Stimulated activated naive B cell treated with anti-CD40 and anti-IgM and Interleukin-4, amounts not matched to agents 10 μg/mL and 1 μg/mL and 100 μg/mL, for 72 hours (primary cell): ENCODE measurements around the gene REEP3.
"Not testable (repeated sequence)": the region's sequence is repeated elsewhere in the genome, so short reads cannot be mapped to it uniquely, and the experiment has no call there.

Source experiments
- ATAC-seq, 2 donors: fragments of 150-1000 bp; cut with Tn5 transposase; replicated peaks; 2 replicates each; pipeline ENCODE4 v1.10.0; 2021; ENCODE audit warnings: moderate library complexity in 1 of 2
- DNase-seq: peaks from one replicate; pipeline ENCODE4 v3.0.0; 2021
- H3K27ac Mint-ChIP-seq: one replicate; pipeline ENCODE4 v1.8.0; 2022; ENCODE audit warnings: mild to moderate bottlenecking, mixed read lengths
- H3K27me3 Mint-ChIP-seq, 2 donors: one replicate each; pipeline ENCODE4 v1.8.0; 2022; ENCODE audit warnings: mixed read lengths in 2 of 2
- H3K36me3 Mint-ChIP-seq, 2 donors: one replicate each; pipeline ENCODE4 v1.8.0; 2022; ENCODE audit warnings: mixed read lengths in 2 of 2, mild to moderate bottlenecking in 1 of 2
- H3K4me1 Mint-ChIP-seq, 2 donors: one replicate each; pipeline ENCODE4 v1.8.0; 2022; ENCODE audit warnings: mixed read lengths in 2 of 2, mild to moderate bottlenecking in 1 of 2
- H3K4me3 Mint-ChIP-seq, 2 donors: one replicate each; pipeline ENCODE4 v1.8.0; 2022; ENCODE audit warnings: mild to moderate bottlenecking in 2 of 2, mixed read lengths in 2 of 2, moderate library complexity in 1 of 2
- H3K9me3 Mint-ChIP-seq, 2 donors: one replicate each; pipeline ENCODE4 v1.8.0; 2022; ENCODE audit warnings: mixed read lengths in 2 of 2, mild to moderate bottlenecking in 1 of 2

REEP3 gene

GRCh38 chr10:63548860-63549259 is 27.7 kb downstream of the REEP3 start:
- peaks cover 13 to 14% of the 10 kb centered on the region in 2 donors for H3K36me3 Mint-ChIP-seq
- no peak for ATAC-seq
- no peak for DNase-seq
- no peaks in the 10 kb centered on the region for H3K9me3 Mint-ChIP-seq
- no peak overlapping the region for H3K27ac Mint-ChIP-seq
- peaks cover 9 to 20% of the 10 kb centered on the region in 2 donors for H3K4me1 Mint-ChIP-seq
- H3K4me3 Mint-ChIP-seq = no peak overlapping the region
- H3K27me3 Mint-ChIP-seq = no peaks in the 10 kb centered on the region

GRCh38 chr10:63549810-63550209 is 28.6 kb downstream of the REEP3 start:
- H3K9me3 Mint-ChIP-seq = no peaks in the 10 kb centered on the region
- peaks cover 13 to 14% of the 10 kb centered on the region in 2 donors for H3K36me3 Mint-ChIP-seq
- H3K4me1 Mint-ChIP-seq = peaks cover 14 to 28% of the 10 kb centered on the region in 2 donors
- no peak for ATAC-seq
- H3K27ac Mint-ChIP-seq = no peak overlapping the region
- DNase-seq = no peak
- H3K27me3 Mint-ChIP-seq = no peaks in the 10 kb centered on the region
- H3K4me3 Mint-ChIP-seq = no peak overlapping the region

- ATAC-seq (no peak), DNase-seq (no peak)
- Mint-ChIP-seq H3K9me3 (no peaks in the 10 kb centered on the region), H3K27me3 (no peaks in the 10 kb centered on the region), H3K27ac (no peak overlapping the region), H3K36me3 (peaks cover 4 to 7% of the 10 kb centered on the region in 2 donors), H3K4me1 (peaks cover 15 to 33% of the 10 kb centered on the region in 2 donors), H3K4me3 (no peak overlapping the region)
These were observed 31.8 kb downstream of the REEP3 start for GRCh38 chr10:63553031-63553430.

GRCh38 chr10:63553473-63553872 is 32.3 kb downstream of the REEP3 start:
- Mint-ChIP-seq H3K4me3 (no peak overlapping the region), H3K4me1 (peaks cover 15 to 33% of the 10 kb centered on the region in 2 donors), H3K36me3 (peaks cover 4 to 7% of the 10 kb centered on the region in 2 donors), H3K9me3 (no peaks in the 10 kb centered on the region), H3K27me3 (no peaks in the 10 kb centered on the region), H3K27ac (no peak overlapping the region)
- no peak for ATAC-seq
- no peak for DNase-seq

- peak overlapping the region; percentile 75 for H3K27ac Mint-ChIP-seq
- H3K9me3 Mint-ChIP-seq = no peaks in the 10 kb centered on the region
- peaks cover 11 to 25% of the 10 kb centered on the region in 2 donors for H3K4me1 Mint-ChIP-seq
- no peak overlapping the region for H3K4me3 Mint-ChIP-seq
- no peaks in the 10 kb centered on the region for H3K27me3 Mint-ChIP-seq
- DNase-seq = peak; percentile 11
- H3K36me3 Mint-ChIP-seq = peaks cover 3 to 4% of the 10 kb centered on the region in 2 donors
- ATAC-seq = peak; percentile 91 to 95
These were observed 33.5 kb downstream of the REEP3 start for GRCh38 chr10:63554657-63555056.

- no peak overlapping the region for H3K4me3 Mint-ChIP-seq
These were observed 34.1 kb downstream of the REEP3 start for GRCh38 chr10:63555330-63555729.

GRCh38 chr10:63558132-63558784 is 37.1 kb downstream of the REEP3 start:
- no peaks in the 10 kb centered on the region for H3K9me3 Mint-ChIP-seq
- H3K4me3 Mint-ChIP-seq = no peak overlapping the region
- peaks cover 8 to 19% of the 10 kb centered on the region in 2 donors for H3K4me1 Mint-ChIP-seq
- no peak for DNase-seq
- H3K27me3 Mint-ChIP-seq = no peaks in the 10 kb centered on the region
- ATAC-seq = no peak
- H3K36me3 Mint-ChIP-seq = peaks cover 3 to 4% of the 10 kb centered on the region in 2 donors
- no peak overlapping the region for H3K27ac Mint-ChIP-seq

More at GRCh38 chr10:63555330-63555729, 34.1 kb downstream of the REEP3 start:
- Mint-ChIP-seq H3K27me3 (no peaks in the 10 kb centered on the region), H3K27ac (no peak overlapping the region), H3K4me1 (peaks cover 11 to 25% of the 10 kb centered on the region in 2 donors), H3K9me3 (no peaks in the 10 kb centered on the region), H3K36me3 (peaks cover 3 to 4% of the 10 kb centered on the region in 2 donors)
- DNase-seq (no peak), ATAC-seq (no peak)

GRCh38 chr10:63561341-63561740 is 40.1 kb downstream of the REEP3 start:
- H3K27me3 Mint-ChIP-seq = no peaks in the 10 kb centered on the region
- no peaks in the 10 kb centered on the region for H3K9me3 Mint-ChIP-seq
- no peaks in the 10 kb centered on the region for H3K36me3 Mint-ChIP-seq
- ATAC-seq (no peak), DNase-seq (no peak)
- no peak overlapping the region for H3K4me3 Mint-ChIP-seq
- H3K4me1 Mint-ChIP-seq = no peaks in the 10 kb centered on the region
- H3K27ac Mint-ChIP-seq = no peak overlapping the region

- Mint-ChIP-seq H3K4me1 (no peaks in the 10 kb centered on the region), H3K36me3 (peaks cover 2 to 4% of the 10 kb centered on the region in 2 donors), H3K27me3 (no peaks in the 10 kb centered on the region), H3K27ac (no peak overlapping the region), H3K9me3 (no peaks in the 10 kb centered on the region), H3K4me3 (no peak overlapping the region)
- DNase-seq (no peak), ATAC-seq (no peak)
These were observed 41.2 kb downstream of the REEP3 start for GRCh38 chr10:63562391-63562790.

GRCh38 chr10:63562857-63563256 is 41.7 kb downstream of the REEP3 start:
- H3K27me3 Mint-ChIP-seq = no peaks in the 10 kb centered on the region
- H3K9me3 Mint-ChIP-seq = no peaks in the 10 kb centered on the region
- H3K4me3 Mint-ChIP-seq = no peak overlapping the region
- ATAC-seq (no peak), DNase-seq (no peak)
- H3K27ac Mint-ChIP-seq = no peak overlapping the region
- no peaks in the 10 kb centered on the region for H3K4me1 Mint-ChIP-seq
- H3K36me3 Mint-ChIP-seq = peaks cover 2 to 4% of the 10 kb centered on the region in 2 donors

- Mint-ChIP-seq H3K4me1 (no peaks in the 10 kb centered on the region), H3K27me3 (no peaks in the 10 kb centered on the region), H3K9me3 (no peaks in the 10 kb centered on the region), H3K27ac (no peak overlapping the region), H3K4me3 (no peak overlapping the region), H3K36me3 (peaks cover 2 to 4% of the 10 kb centered on the region in 2 donors)
- no peak for DNase-seq
- no peak for ATAC-seq
These were observed 42.4 kb downstream of the REEP3 start for GRCh38 chr10:63563623-63564022.

- not testable (repeated sequence) for H3K4me3 Mint-ChIP-seq, H3K27ac Mint-ChIP-seq, H3K36me3 Mint-ChIP-seq, H3K9me3 Mint-ChIP-seq, ATAC-seq, DNase-seq, H3K27me3 Mint-ChIP-seq, H3K4me1 Mint-ChIP-seq
These were observed 43.5 kb downstream of the REEP3 start for GRCh38 chr10:63564731-63565130.

GRCh38 chr10:63573068-63573697 is 52.0 kb downstream of the REEP3 start:
- H3K4me1 Mint-ChIP-seq = peaks cover 0 to 3% of the 10 kb centered on the region in 2 donors
- DNase-seq (no peak), ATAC-seq (no peak)
- H3K27me3 Mint-ChIP-seq = no peaks in the 10 kb centered on the region
- no peak overlapping the region for H3K4me3 Mint-ChIP-seq
- no peaks in the 10 kb centered on the region for H3K9me3 Mint-ChIP-seq
- H3K27ac Mint-ChIP-seq = peak overlapping the region; percentile 11
- peaks cover 23 to 26% of the 10 kb centered on the region in 2 donors for H3K36me3 Mint-ChIP-seq

GRCh38 chr10:63574011-63574410 is 52.8 kb downstream of the REEP3 start:
- H3K4me3 Mint-ChIP-seq = no peak overlapping the region
- peaks cover 0 to 4% of the 10 kb centered on the region in 2 donors for H3K4me1 Mint-ChIP-seq
- no peaks in the 10 kb centered on the region for H3K9me3 Mint-ChIP-seq
- no peak overlapping the region for H3K27ac Mint-ChIP-seq
- peaks cover 23 to 26% of the 10 kb centered on the region in 2 donors for H3K36me3 Mint-ChIP-seq
- H3K27me3 Mint-ChIP-seq = no peaks in the 10 kb centered on the region
- ATAC-seq (no peak), DNase-seq (no peak)

- DNase-seq (no peak), ATAC-seq (no peak)
- no peak overlapping the region for H3K4me3 Mint-ChIP-seq
- peaks cover 0 to 2% of the 10 kb centered on the region in 2 donors for H3K4me1 Mint-ChIP-seq
- peaks cover 16 to 19% of the 10 kb centered on the region in 2 donors for H3K36me3 Mint-ChIP-seq
- no peaks in the 10 kb centered on the region for H3K9me3 Mint-ChIP-seq
- no peaks in the 10 kb centered on the region for H3K27me3 Mint-ChIP-seq
- H3K27ac Mint-ChIP-seq = no peak overlapping the region
These were observed 55.3 kb downstream of the REEP3 start for GRCh38 chr10:63576501-63576900.
